SU-DHL-6 (cell line): ENCODE results near the gene PPP1R13L.

Experiments used
- H2AFZ ChIP-seq: fragments of 200-600 bp; sonication (generic); 2 replicates; pipeline ENCODE4 v1.6.1; 2014; ENCODE audit warnings: low read depth, mild to moderate bottlenecking, moderate library complexity, mixed read lengths, antibody characterized with exemption, low read length; ENCODE audit not compliant: severe bottlenecking
- H3F3A ChIP-seq: fragments of 200-600 bp; shearing (Covaris generic); 2 replicates; pipeline ENCODE4 v1.6.0; 2016; ENCODE audit warnings: antibody characterized with exemption, mild to moderate bottlenecking; ENCODE audit not compliant: insufficient read depth
- H3K27ac ChIP-seq: fragments of 200-600 bp; sonication (generic); 2 replicates; pipeline ENCODE4 v1.5.1; 2016; ENCODE audit warnings: low read depth, mild to moderate bottlenecking, low read length, moderate library complexity, mixed read lengths
- H3K27me3 ChIP-seq: fragments of 200-600 bp; sonication (generic), shearing (Covaris generic); 2 replicates; pipeline ENCODE4 v1.6.0; 2014; ENCODE audit warnings: mild to moderate bottlenecking, low read length
- H3K36me3 ChIP-seq: fragments of 200-600 bp; sonication (generic); 2 replicates; pipeline ENCODE4 v1.6.1; 2014; ENCODE audit warnings: mild to moderate bottlenecking, low read length, mixed read lengths
- H3K4me2 ChIP-seq: fragments of 300-600, 200-600 bp; shearing (Covaris generic), sonication (generic); 2 replicates; pipeline ENCODE4 v1.6.0; 2014; ENCODE audit warnings: low read length, low read depth, mild to moderate bottlenecking; ENCODE audit not compliant: poor library complexity, severe bottlenecking
- H3K4me3 ChIP-seq: fragments of 200-600 bp; sonication (generic); 2 replicates; pipeline ENCODE4 v1.5.1; 2014; ENCODE audit warnings: antibody characterized with exemption, low read length, mild to moderate bottlenecking, mixed read lengths; ENCODE audit not compliant: insufficient read depth, poor library complexity, severe bottlenecking
- H3K79me2 ChIP-seq: fragments of 200-600 bp; sonication (generic); 2 replicates; pipeline ENCODE4 v1.6.1; 2014; ENCODE audit warnings: mild to moderate bottlenecking, low read length, moderate library complexity; ENCODE audit not compliant: insufficient read depth
- H3K9ac ChIP-seq: fragments of 200-600 bp; sonication (generic); 2 replicates; pipeline ENCODE4 v1.7.0; 2014; ENCODE audit warnings: mild to moderate bottlenecking, low read length
- H3K9me2 ChIP-seq: fragments of 200-600 bp; sonication (generic); replicated peaks from 2 replicates; pipeline ENCODE4 v1.6.1; 2014; ENCODE audit warnings: low read length; ENCODE audit not compliant: insufficient read depth
- H3K9me3 ChIP-seq: fragments of 200-600 bp; sonication (generic); 2 replicates; pipeline ENCODE4 v1.6.1; 2014; ENCODE audit warnings: low read length, mixed read lengths; ENCODE audit not compliant: insufficient read depth
- H4K20me1 ChIP-seq: fragments of 200-600 bp; sonication (generic); 2 replicates; pipeline ENCODE4 v1.6.1; 2014; ENCODE audit warnings: low read depth, mild to moderate bottlenecking, antibody characterized with exemption, low read length, moderate library complexity, mixed read lengths
- EZH2phosphoT487 ChIP-seq: fragments of 200-600 bp; sonication (generic), shearing (Covaris generic); conservative IDR thresholded peaks from 2 replicates; pipeline ENCODE4 v1.6.1; 2018; ENCODE audit warnings: mild to moderate bottlenecking, antibody characterized with exemption, low read length, moderate library complexity, mixed read lengths
- TF ChIP-seq, protein P1 (sequence below): fragments of 200-600 bp; sonication (generic); IDR thresholded peaks from one replicate; pipeline ENCODE4 v1.5.1; 2017; ENCODE audit warnings: antibody characterized with exemption, mild to moderate bottlenecking, low read length, moderate library complexity; ENCODE audit not compliant: insufficient read depth, poor library complexity, severe bottlenecking

The PPP1R13L gene

DNA sequence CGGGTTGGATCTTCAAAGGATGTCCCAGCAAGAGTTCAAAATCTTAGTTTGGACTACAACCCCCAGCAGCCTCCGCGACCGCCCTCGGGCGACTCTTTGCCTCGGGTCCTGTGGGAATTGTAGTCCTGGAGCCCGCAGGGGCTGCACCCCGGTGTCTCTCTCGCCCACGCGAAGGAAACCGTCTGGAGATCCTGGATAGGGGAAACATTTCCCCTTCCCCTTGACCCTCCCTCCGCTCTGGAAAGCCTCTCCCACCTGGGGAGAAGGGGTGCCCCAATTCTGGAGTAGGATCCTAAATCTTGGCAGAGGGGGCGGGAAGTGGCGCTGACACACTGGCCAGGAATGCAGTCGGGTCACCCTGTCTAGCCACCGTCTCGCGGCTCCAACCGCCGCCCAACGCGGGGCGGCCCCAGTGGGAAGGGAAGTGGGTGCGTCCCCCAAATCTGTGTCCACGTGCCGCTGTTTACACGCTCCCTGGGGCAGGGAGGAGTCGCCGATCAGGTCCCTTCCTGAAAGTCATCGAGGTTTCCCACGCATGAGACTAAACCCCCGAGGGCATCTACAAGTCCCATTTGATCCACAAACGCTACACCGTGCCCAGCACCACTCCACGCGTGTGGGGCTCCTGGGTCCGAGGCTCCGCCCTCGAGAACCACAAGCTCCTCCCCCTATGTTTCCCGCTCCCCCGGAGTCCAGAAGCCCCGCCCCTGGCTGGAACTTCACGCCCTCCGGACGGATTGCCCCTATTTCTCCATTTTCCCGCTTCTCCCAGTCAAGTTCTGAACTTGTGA is 761 bp upstream of the PPP1R13L start:
- Histone ChIP-seq H3K27ac (peak overlapping the region; percentile 84), H3K27me3 (no peaks in the 10 kb centered on the region), H4K20me1 (no peaks in the 10 kb centered on the region)

DNA sequence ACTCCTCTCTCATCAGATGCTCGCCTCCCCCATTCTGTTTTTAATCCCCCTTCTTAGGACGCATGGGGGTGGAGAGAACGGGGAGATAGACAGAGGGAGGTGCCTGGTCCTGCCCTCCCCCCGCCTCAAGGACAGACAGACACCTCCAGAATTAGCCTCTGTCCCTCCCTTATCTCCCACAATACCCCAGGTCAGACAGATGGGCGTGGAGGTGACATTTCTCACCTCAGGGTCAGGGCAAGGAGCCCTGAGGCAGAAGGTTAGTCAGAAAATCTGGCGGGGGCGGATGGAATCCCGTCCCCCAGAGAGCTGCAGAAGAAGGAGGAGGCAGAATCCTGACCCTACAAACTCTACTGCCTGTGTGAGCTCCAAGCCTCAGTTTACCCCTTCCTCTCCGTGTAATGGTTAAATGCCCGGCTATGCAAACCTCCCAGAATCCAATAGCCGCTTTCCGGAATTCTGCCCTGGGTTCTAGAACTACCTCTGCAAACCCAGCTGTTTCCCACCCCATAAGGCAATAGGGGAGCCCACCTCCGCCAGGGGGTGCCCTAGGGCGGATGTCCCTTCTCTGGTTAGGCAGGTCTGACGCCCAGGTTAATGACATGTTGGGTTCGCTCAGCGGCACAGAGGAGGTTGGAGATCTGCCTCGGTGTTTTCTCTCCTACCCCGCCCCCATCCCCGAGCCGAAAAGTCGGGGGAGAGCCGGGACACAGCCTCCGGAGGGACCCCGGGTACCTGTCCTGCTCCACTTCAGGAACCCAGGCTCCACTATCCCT is 900 bp downstream of the PPP1R13L start:
- Histone ChIP-seq H3K4me2 (peak overlapping the region; percentile 92), H3K27ac (no peak overlapping the region), H3K27me3 (no peaks in the 10 kb centered on the region), H4K20me1 (no peaks in the 10 kb centered on the region), H2AFZ (no peak overlapping the region), H3K9ac (no peak overlapping the region), H3F3A (no peaks in the 10 kb centered on the region), H3K9me2 (no peaks in the 10 kb centered on the region), H3K9me3 (no peaks in the 10 kb centered on the region), H3K4me3 (no peak overlapping the region), H3K79me2 (peaks cover 16% of the 10 kb centered on the region), H3K36me3 (no peaks in the 10 kb centered on the region)
- no peak for TF ChIP-seq EZH2phosphoT487
- TF ChIP-seq, protein P1, sequence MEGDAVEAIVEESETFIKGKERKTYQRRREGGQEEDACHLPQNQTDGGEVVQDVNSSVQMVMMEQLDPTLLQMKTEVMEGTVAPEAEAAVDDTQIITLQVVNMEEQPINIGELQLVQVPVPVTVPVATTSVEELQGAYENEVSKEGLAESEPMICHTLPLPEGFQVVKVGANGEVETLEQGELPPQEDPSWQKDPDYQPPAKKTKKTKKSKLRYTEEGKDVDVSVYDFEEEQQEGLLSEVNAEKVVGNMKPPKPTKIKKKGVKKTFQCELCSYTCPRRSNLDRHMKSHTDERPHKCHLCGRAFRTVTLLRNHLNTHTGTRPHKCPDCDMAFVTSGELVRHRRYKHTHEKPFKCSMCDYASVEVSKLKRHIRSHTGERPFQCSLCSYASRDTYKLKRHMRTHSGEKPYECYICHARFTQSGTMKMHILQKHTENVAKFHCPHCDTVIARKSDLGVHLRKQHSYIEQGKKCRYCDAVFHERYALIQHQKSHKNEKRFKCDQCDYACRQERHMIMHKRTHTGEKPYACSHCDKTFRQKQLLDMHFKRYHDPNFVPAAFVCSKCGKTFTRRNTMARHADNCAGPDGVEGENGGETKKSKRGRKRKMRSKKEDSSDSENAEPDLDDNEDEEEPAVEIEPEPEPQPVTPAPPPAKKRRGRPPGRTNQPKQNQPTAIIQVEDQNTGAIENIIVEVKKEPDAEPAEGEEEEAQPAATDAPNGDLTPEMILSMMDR: peak; percentile 64

More for the DNA sequence above, 761 bp upstream of the PPP1R13L start:
- Histone ChIP-seq H3K9me2 (no peaks in the 10 kb centered on the region), H3K9me3 (no peaks in the 10 kb centered on the region), H2AFZ (peak overlapping the region; percentile 90), H3K36me3 (no peaks in the 10 kb centered on the region), H3K4me2 (peak overlapping the region; percentile 92), H3K4me3 (peak overlapping the region; percentile 98), H3K79me2 (peaks cover 16% of the 10 kb centered on the region), H3K9ac (peak overlapping the region; percentile 80), H3F3A (no peaks in the 10 kb centered on the region)
- no peak for TF ChIP-seq EZH2phosphoT487

DNA sequence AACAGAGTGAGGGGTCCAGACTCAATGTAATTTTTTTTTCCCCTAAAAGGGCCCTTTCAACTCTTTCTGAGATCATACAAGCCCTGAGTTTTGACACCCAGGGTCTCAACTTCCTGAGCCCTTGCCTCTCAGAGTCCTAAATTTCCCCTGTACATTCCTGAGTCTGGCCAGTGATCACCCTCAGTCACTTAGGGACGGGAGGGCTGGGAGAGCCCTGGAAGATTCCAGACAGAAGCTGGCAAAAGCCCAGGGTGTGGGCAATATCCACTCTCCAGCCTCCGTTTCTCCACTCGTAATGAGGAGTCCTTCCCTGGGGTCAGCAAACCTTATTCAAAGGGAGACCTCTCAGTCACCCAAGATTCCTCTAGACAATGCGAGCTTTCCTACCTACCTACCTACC is 1.6 kb downstream of the PPP1R13L start:
- H3K9me3 ChIP-seq: no peaks in the 10 kb centered on the region
- no peak overlapping the region for H2AFZ ChIP-seq
- H3K9ac ChIP-seq: no peak overlapping the region
- no peaks in the 10 kb centered on the region for H3F3A ChIP-seq
- no peaks in the 10 kb centered on the region for H3K36me3 ChIP-seq
- H3K9me2 ChIP-seq: no peaks in the 10 kb centered on the region
- H4K20me1 ChIP-seq: no peaks in the 10 kb centered on the region
- H3K4me2 ChIP-seq: no peak overlapping the region
- no peak for TF ChIP-seq EZH2phosphoT487
- TF ChIP-seq, protein P1: no peak
- H3K27ac ChIP-seq: no peak overlapping the region
- no peaks in the 10 kb centered on the region for H3K27me3 ChIP-seq
- peaks cover 16% of the 10 kb centered on the region for H3K79me2 ChIP-seq
- H3K4me3 ChIP-seq: no peak overlapping the region
